ENCODE results near the gene ATP5ME. TPM values are rescaled to one million over a fixed set of nuclear protein-coding genes. Genes with fewer than 3 reads are reported as not detected.
A peak's percentile ranks its signal among the peaks of the same experiment; 100 is the strongest.

The ATP5ME gene
- polyA plus RNA-seq, 3 donors: 163 to 397 (median 367) TPM

DNA sequence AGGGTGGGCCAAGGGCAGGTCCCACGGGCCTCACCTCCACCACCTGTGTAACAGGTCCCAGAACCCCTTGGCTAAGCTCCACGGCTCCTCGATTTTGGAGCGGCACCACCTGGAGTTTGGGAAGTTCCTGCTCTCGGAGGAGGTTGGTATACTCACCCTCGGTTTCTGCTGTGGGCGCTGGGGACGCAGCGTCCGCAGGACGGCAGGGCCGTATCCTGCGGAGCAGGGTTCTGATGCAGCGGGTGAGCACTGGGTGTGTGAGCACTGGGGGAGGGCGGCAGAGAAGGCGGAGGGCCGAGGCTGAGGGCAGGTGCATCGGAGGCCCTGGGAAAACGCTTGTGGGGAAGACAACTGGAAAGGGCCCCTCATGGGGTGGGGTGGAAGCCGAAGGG, 11.0 kb downstream of the ATP5ME start:
- intact Hi-C loops (cut with micrococcal nuclease): no loop called here
- Histone ChIP-seq H3K9me3 (replicated peaks in 1 of 2; ENCODE audit: control insufficient read depth in 1 of 2, insufficient read depth in 1 of 2, low read length in 2 of 2) (peaks cover 0 to 6% of the 10 kb centered on the region in 2 donors), H3K79me2 (ENCODE audit: insufficient read depth, low read length) (no peaks in the 10 kb centered on the region), H4K20me1 (ENCODE audit: insufficient read depth, low read length) (no peaks in the 10 kb centered on the region), H3K4me3 (replicated peaks in 1 of 3; ENCODE audit: low read depth in 2 of 3, low read length in 3 of 3) (peak overlapping the region; percentile 67 to 81 (median 75)), H3K36me3 (replicated peaks in 1 of 2; ENCODE audit: control insufficient read depth in 1 of 2, insufficient read depth in 2 of 2, low read length in 2 of 2) (no peaks in the 10 kb centered on the region), H3K27me3 (ENCODE audit: control insufficient read depth in 2 of 2, insufficient read depth in 2 of 2, low read length in 2 of 2) (no peaks in the 10 kb centered on the region), H3K4me2 (replicated peaks; ENCODE audit: extremely low read depth, low read length, poor library complexity, severe bottlenecking) (peak overlapping the region; percentile 89), H3K27ac (ENCODE audit: low read depth in 1 of 2, low read length in 2 of 2) (peak overlapping the region in 1 of 2 donors; percentile 83), H3K9ac (ENCODE audit: insufficient read depth, low read length, poor library complexity, severe bottlenecking) (peak overlapping the region; percentile 87), H2AFZ (ENCODE audit: insufficient read depth, low read depth, low read length, poor library complexity, severe bottlenecking) (peak overlapping the region; percentile 88), H3K4me1 (ENCODE audit: control insufficient read depth in 1 of 2, insufficient read depth in 2 of 2, low read length in 2 of 2) (peaks cover 11 to 15% of the 10 kb centered on the region in 2 donors)
- Mint-ChIP-seq H3K9me3 (peaks cover 0 to 15% (median 11%) of the 10 kb centered on the region in 7 donors), H3K36me3 (no peaks in the 10 kb centered on the region), H3K4me3 (peak overlapping the region; percentile 77 to 90), H3K4me1 (peaks cover 10% of the 10 kb centered on the region), H3K27me3 (ENCODE audit: low read depth in 3 of 3) (peaks cover 4 to 8% (median 5%) of the 10 kb centered on the region in 3 donors), H3K27ac (peak overlapping the region in 2 of 7 donors; percentile 41 to 63)
- TF ChIP-seq, protein P1, sequence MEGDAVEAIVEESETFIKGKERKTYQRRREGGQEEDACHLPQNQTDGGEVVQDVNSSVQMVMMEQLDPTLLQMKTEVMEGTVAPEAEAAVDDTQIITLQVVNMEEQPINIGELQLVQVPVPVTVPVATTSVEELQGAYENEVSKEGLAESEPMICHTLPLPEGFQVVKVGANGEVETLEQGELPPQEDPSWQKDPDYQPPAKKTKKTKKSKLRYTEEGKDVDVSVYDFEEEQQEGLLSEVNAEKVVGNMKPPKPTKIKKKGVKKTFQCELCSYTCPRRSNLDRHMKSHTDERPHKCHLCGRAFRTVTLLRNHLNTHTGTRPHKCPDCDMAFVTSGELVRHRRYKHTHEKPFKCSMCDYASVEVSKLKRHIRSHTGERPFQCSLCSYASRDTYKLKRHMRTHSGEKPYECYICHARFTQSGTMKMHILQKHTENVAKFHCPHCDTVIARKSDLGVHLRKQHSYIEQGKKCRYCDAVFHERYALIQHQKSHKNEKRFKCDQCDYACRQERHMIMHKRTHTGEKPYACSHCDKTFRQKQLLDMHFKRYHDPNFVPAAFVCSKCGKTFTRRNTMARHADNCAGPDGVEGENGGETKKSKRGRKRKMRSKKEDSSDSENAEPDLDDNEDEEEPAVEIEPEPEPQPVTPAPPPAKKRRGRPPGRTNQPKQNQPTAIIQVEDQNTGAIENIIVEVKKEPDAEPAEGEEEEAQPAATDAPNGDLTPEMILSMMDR (IDR thresholded peaks at IDR 0.05): no peak
- DNase-seq: no peak
- WGBS (ENCODE audit: insufficient coverage): 47% methylated on average over 17 of the region's 20 CpGs

DNA sequence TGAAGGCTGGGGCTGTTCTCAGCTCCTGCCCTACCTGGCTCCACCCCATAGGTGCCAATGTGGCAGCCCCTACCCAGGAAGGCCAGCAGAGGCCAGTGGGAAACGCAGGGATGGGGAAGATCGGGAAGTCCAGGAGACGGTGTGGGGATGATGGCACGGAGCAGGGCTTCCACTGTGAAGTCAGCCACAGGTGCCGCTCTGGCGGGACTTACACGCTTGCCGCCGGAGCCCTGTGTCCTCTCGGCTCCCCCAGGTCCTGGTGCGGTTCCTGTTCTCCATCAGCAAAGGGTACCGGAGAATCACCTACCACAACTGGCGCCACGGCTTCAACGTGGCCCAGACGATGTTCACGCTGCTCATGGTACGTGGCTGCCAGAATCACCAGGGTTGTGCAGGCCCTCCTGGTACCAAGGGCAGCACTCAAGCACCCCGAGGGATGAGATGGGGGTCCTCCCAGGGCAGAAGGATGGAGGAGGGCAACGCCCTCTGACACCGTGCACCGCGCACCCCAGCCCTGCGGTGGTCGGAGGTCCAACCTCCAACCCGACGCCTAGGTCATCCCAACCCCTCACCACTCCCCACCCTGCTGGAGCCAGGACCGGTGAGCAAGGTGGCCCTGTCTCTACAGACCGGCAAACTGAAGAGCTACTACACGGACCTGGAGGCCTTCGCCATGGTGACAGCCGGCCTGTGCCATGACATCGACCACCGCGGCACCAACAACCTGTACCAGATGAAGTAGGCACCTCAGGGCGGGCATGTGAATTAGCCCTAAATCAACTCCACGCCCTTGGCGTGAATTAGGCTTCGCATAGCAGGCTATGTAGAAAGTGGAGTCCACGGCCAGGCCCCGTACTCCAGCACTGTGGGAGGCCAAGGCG, 12.0 kb downstream of the ATP5ME start:
- intact Hi-C loops (cut with micrococcal nuclease): no loop called here
- Mint-ChIP-seq H3K9me3 (peaks cover 0 to 19% (median 14%) of the 10 kb centered on the region in 7 donors), H3K4me1 (peaks cover 10% of the 10 kb centered on the region), H3K4me3 (peak overlapping the region in 1 of 2 donors; percentile 77), H3K36me3 (no peaks in the 10 kb centered on the region), H3K27ac (no peak overlapping the region), H3K27me3 (ENCODE audit: low read depth in 3 of 3) (peaks cover 3 to 8% (median 4%) of the 10 kb centered on the region in 3 donors)
- H3K9me3 ChIP-seq (replicated peaks in 1 of 2; ENCODE audit: control insufficient read depth in 1 of 2, insufficient read depth in 1 of 2, low read length in 2 of 2): peaks cover 0 to 9% of the 10 kb centered on the region in 2 donors
- no peaks in the 10 kb centered on the region for H3K36me3 ChIP-seq (replicated peaks in 1 of 2; ENCODE audit: control insufficient read depth in 1 of 2, insufficient read depth in 2 of 2, low read length in 2 of 2)
- H4K20me1 ChIP-seq (ENCODE audit: insufficient read depth, low read length): no peaks in the 10 kb centered on the region
- peaks cover 11 to 15% of the 10 kb centered on the region in 2 donors for H3K4me1 ChIP-seq (ENCODE audit: control insufficient read depth in 1 of 2, insufficient read depth in 2 of 2, low read length in 2 of 2)
- H2AFZ ChIP-seq (ENCODE audit: insufficient read depth, low read depth, low read length, poor library complexity, severe bottlenecking): no peak overlapping the region
- H3K27ac ChIP-seq (ENCODE audit: low read depth in 1 of 2, low read length in 2 of 2): no peak overlapping the region
- no peaks in the 10 kb centered on the region for H3K27me3 ChIP-seq (ENCODE audit: control insufficient read depth in 2 of 2, insufficient read depth in 2 of 2, low read length in 2 of 2)
- H3K79me2 ChIP-seq (ENCODE audit: insufficient read depth, low read length): no peaks in the 10 kb centered on the region
- H3K4me3 ChIP-seq (replicated peaks in 1 of 3; ENCODE audit: low read depth in 2 of 3, low read length in 3 of 3): no peak overlapping the region
- 96% methylated on average over 31 of the region's 42 CpGs for WGBS (ENCODE audit: insufficient coverage)
- no peak for DNase-seq
- TF ChIP-seq, protein P1 (IDR thresholded peaks at IDR 0.05): no peak
- H3K9ac ChIP-seq (ENCODE audit: insufficient read depth, low read length, poor library complexity, severe bottlenecking): no peak overlapping the region
- H3K4me2 ChIP-seq (replicated peaks; ENCODE audit: extremely low read depth, low read length, poor library complexity, severe bottlenecking): no peak overlapping the region
